ENCODE results near the gene MFAP4.

Gene MFAP4

GRCh38 chr17:19386974-19387920 is at the start of gene MFAP4:
Gene MFAP4 (minus strand): TSS chr17:19387190. CDS start chr17:19387155, 35 bp downstream.
- Histone ChIP-seq H3K9ac (ENCODE audit: low read length) (no peak within 1 kb of the TSS), H2AFZ (ENCODE audit: low read length) (no peak within 1 kb of the TSS), H3K9me2 (replicated peaks; ENCODE audit: insufficient read depth, low read length) (no peaks in the 10 kb centered on the region), H3K9me3 (replicated peaks; ENCODE audit: insufficient read depth, low read length) (no peaks in the 10 kb centered on the region), H3K4me2 (ENCODE audit: low read depth, low read length) (no peak within 1 kb of the TSS), H3K4me1 (ENCODE audit: low read length) (no peaks in the 10 kb centered on the region), H3K4me3 (ENCODE audit: low read length) (no peak within 1 kb of the TSS), H3K27ac (ENCODE audit: low read length) (no peak within 1 kb of the TSS), H3K27me3 (replicated peaks; ENCODE audit: insufficient read depth, low read length) (no peaks in the 10 kb centered on the region), H4K20me1 (ENCODE audit: insufficient read depth, low read length) (no peaks in the 10 kb centered on the region), H3F3A (ENCODE audit: insufficient read depth, low read length) (no peaks in the 10 kb centered on the region), H3K36me3 (replicated peaks; ENCODE audit: insufficient read depth, low read length) (no peaks in the 10 kb centered on the region), H3K79me2 (ENCODE audit: low read length) (no peaks in the 10 kb centered on the region)
- no peak for DNase-seq
- TF ChIP-seq EZH2phosphoT487 (IDR thresholded peaks at IDR 0.05; ENCODE audit: low read length) = no peak
- no peak for TF ChIP-seq CTCF (IDR thresholded peaks at IDR 0.05; ENCODE audit: low read length)
- TF ChIP-seq EZH2 (optimal IDR thresholded peaks at IDR 0.05; ENCODE audit: low read depth, low read length) = no peak

GRCh38 chr17:19433727-19434340 is 46.8 kb upstream of the MFAP4 start:
- no peak for DNase-seq
- no peak overlapping the region for H3K4me2 ChIP-seq (ENCODE audit: low read depth, low read length)
- H3K4me3 ChIP-seq (ENCODE audit: low read length) = no peak overlapping the region
- no peaks in the 10 kb centered on the region for H3K36me3 ChIP-seq (replicated peaks; ENCODE audit: insufficient read depth, low read length)
- H3K9ac ChIP-seq (ENCODE audit: low read length) = no peak overlapping the region
- H2AFZ ChIP-seq (ENCODE audit: low read length) = no peak overlapping the region
- H3K4me1 ChIP-seq (ENCODE audit: low read length) = 0 out of 2 replicates have a peak, but pooled peaks cover 4% of the 10 kb centered on the region
- no peaks in the 10 kb centered on the region for H3K9me2 ChIP-seq (replicated peaks; ENCODE audit: insufficient read depth, low read length)
- no peaks in the 10 kb centered on the region for H3K27me3 ChIP-seq (replicated peaks; ENCODE audit: insufficient read depth, low read length)
- no peaks in the 10 kb centered on the region for H3K9me3 ChIP-seq (replicated peaks; ENCODE audit: insufficient read depth, low read length)
- H3F3A ChIP-seq (ENCODE audit: insufficient read depth, low read length) = no peaks in the 10 kb centered on the region
- no peak overlapping the region for H3K27ac ChIP-seq (ENCODE audit: low read length)
- no peaks in the 10 kb centered on the region for H3K79me2 ChIP-seq (ENCODE audit: low read length)
- no peaks in the 10 kb centered on the region for H4K20me1 ChIP-seq (ENCODE audit: insufficient read depth, low read length)
- TF ChIP-seq CTCF (IDR thresholded peaks at IDR 0.05; ENCODE audit: low read length) (0 out of 2 replicates have a peak, but pooled peaks have one; percentile 7), EZH2phosphoT487 (IDR thresholded peaks at IDR 0.05; ENCODE audit: low read length) (no peak)

- Histone ChIP-seq H4K20me1 (ENCODE audit: insufficient read depth, low read length) (no peaks in the 10 kb centered on the region), H2AFZ (ENCODE audit: low read length) (no peak overlapping the region), H3K4me3 (ENCODE audit: low read length) (no peak overlapping the region), H3K27me3 (replicated peaks; ENCODE audit: insufficient read depth, low read length) (no peaks in the 10 kb centered on the region), H3K79me2 (ENCODE audit: low read length) (no peaks in the 10 kb centered on the region), H3K4me2 (ENCODE audit: low read depth, low read length) (no peak overlapping the region), H3K27ac (ENCODE audit: low read length) (no peak overlapping the region), H3K36me3 (replicated peaks; ENCODE audit: insufficient read depth, low read length) (no peaks in the 10 kb centered on the region), H3K9ac (ENCODE audit: low read length) (no peak overlapping the region), H3F3A (ENCODE audit: insufficient read depth, low read length) (no peaks in the 10 kb centered on the region), H3K9me2 (replicated peaks; ENCODE audit: insufficient read depth, low read length) (no peaks in the 10 kb centered on the region), H3K9me3 (replicated peaks; ENCODE audit: insufficient read depth, low read length) (no peaks in the 10 kb centered on the region), H3K4me1 (ENCODE audit: low read length) (0 out of 2 replicates have a peak, but pooled peaks cover 4% of the 10 kb centered on the region)
- no peak for TF ChIP-seq CTCF (IDR thresholded peaks at IDR 0.05; ENCODE audit: low read length)
- no peak for TF ChIP-seq EZH2phosphoT487 (IDR thresholded peaks at IDR 0.05; ENCODE audit: low read length)
- TF ChIP-seq EZH2 (optimal IDR thresholded peaks at IDR 0.05; ENCODE audit: low read depth, low read length) = no peak
- no peak for DNase-seq
Measured at GRCh38 chr17:19433255-19433654, 46.3 kb upstream of the MFAP4 start.
